22Rv1 (cell line): ENCODE results near the gene MTHFD1L.

Source experiments
- CTCF ChIP-seq: fragments of 450-650 bp; IDR thresholded peaks from 2 replicates; pipeline ENCODE4 v1.5.1; 2017; ENCODE audit warnings: mild to moderate bottlenecking
- ZFX ChIP-seq: fragments of 450-650 bp; IDR thresholded peaks from 2 replicates; pipeline ENCODE4 v1.6.1; 2017; ENCODE audit warnings: antibody characterized with exemption, borderline replicate concordance

- no peak for TF ChIP-seq CTCF
- no peak for TF ChIP-seq ZFX
Observed at GRCh38 chr6:150981095-150981494, 115.6 kb downstream of the MTHFD1L start.
